Mesothelial cell of epicardium (in vitro differentiated cells): ENCODE data around the gene CREG2. TPM values are rescaled to one million over a fixed set of nuclear protein-coding genes. Genes with fewer than 3 reads are reported as not detected.

Experiments used
- DNase-seq, 2 experiments: peaks; one replicate each; pipeline ENCODE4 v3.0.0; 2021; ENCODE audit warnings: low spot score in 2 of 2; ENCODE audit not compliant: unreplicated experiment in 2 of 2
- H3K27ac Mint-ChIP-seq: 2 replicates; pipeline ENCODE4 v1.8.0; 2021; ENCODE audit warnings: mixed read lengths
- H3K27me3 Mint-ChIP-seq: 2 replicates; pipeline ENCODE4 v1.8.0; 2021; ENCODE audit warnings: low read depth, mixed read lengths
- H3K36me3 Mint-ChIP-seq: 2 replicates; pipeline ENCODE4 v1.8.0; 2021; ENCODE audit warnings: mixed read lengths
- H3K4me1 Mint-ChIP-seq: 2 replicates; pipeline ENCODE4 v1.8.0; 2021; ENCODE audit warnings: mixed read lengths
- H3K4me3 Mint-ChIP-seq: 2 replicates; pipeline ENCODE4 v1.8.0; 2021; ENCODE audit warnings: mild to moderate bottlenecking, moderate library complexity, mixed read lengths
- H3K9me3 Mint-ChIP-seq: 2 replicates; pipeline ENCODE4 v1.8.0; 2021; ENCODE audit warnings: mixed read lengths
- total RNA-seq: library from RNA; stranded (reverse); gene quantifications from 3 replicates; pipeline ENCODE4 v1.2.1, GENCODE V29; 2021
- TF ChIP-seq, protein P1 (sequence below): fragments of 200-600 bp; sonication (generic); IDR thresholded peaks from one replicate; pipeline ENCODE4 v1.5.0; 2021; ENCODE audit warnings: antibody characterized with exemption; ENCODE audit not compliant: unreplicated experiment

Gene CREG2
- total RNA-seq, 1 donor from 2014 or later, result 0.42 TPM

DNA sequence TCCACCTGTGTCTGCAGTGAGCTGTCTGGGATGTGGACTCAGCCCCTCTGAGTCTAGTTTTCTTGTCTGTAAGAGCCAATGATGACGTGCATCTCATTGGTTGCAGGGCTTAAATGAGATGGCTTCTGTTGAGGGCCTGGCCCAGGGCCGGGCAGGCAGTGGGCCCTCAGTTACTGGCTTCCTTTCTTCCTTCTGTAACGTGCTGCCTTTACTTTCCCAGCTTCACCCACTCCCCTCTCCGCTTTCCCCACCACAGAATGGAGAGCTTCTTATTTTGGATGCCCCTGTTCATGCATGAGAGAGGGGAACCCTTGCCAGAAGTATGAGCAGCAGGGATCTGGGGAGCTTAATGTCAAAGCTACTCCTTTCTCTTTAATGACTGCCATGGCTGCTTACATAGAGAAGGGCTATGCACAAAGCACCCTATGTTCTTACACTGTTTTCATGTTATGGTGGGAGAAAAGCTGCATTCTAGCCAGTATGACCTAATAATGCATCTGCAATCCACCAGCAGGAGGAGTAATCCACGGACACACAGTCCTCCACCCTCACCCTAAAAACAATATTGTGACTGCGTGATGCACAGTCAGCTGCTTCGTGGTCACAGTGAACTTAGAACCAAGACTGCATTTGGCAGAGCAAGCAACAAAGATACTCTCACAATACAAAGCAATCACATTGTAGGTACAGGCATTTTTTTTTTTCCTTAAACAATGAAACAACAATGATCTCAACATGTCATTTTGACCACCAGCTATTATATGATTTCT lies 37.2 kb downstream of the CREG2 start:
- TF ChIP-seq, protein P1, sequence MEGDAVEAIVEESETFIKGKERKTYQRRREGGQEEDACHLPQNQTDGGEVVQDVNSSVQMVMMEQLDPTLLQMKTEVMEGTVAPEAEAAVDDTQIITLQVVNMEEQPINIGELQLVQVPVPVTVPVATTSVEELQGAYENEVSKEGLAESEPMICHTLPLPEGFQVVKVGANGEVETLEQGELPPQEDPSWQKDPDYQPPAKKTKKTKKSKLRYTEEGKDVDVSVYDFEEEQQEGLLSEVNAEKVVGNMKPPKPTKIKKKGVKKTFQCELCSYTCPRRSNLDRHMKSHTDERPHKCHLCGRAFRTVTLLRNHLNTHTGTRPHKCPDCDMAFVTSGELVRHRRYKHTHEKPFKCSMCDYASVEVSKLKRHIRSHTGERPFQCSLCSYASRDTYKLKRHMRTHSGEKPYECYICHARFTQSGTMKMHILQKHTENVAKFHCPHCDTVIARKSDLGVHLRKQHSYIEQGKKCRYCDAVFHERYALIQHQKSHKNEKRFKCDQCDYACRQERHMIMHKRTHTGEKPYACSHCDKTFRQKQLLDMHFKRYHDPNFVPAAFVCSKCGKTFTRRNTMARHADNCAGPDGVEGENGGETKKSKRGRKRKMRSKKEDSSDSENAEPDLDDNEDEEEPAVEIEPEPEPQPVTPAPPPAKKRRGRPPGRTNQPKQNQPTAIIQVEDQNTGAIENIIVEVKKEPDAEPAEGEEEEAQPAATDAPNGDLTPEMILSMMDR, result no peak
- H3K27ac Mint-ChIP-seq, result no peak overlapping the region
- H3K4me3 Mint-ChIP-seq, result no peak overlapping the region
- H3K9me3 Mint-ChIP-seq, result no peaks in the 10 kb centered on the region
- H3K36me3 Mint-ChIP-seq, result no peaks in the 10 kb centered on the region
- H3K4me1 Mint-ChIP-seq, result no peaks in the 10 kb centered on the region
- DNase-seq, result no peak
- H3K27me3 Mint-ChIP-seq, result no peaks in the 10 kb centered on the region

DNA sequence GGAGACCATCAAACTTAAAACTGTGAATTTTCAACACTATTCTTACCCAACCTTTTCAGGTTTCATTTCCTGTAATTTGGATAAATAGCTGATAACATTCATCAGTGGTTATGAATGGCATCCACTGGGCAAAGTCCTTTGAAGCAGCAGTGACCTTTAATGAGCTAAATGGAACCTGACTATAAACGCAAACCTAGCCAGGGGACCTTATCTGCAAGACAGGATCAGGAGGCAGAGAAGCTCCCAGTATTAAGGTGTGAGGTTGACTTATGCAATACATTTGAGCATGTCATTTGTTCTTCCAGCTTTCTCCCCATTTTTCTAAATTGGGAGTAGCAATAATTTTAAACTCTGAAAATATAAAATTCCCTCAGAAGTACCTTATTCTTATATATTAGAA lies 38.4 kb downstream of the CREG2 start:
- no peaks in the 10 kb centered on the region for H3K27me3 Mint-ChIP-seq
- H3K4me3 Mint-ChIP-seq, result no peak overlapping the region
- H3K9me3 Mint-ChIP-seq, result no peaks in the 10 kb centered on the region
- DNase-seq, result no peak
- H3K36me3 Mint-ChIP-seq, result no peaks in the 10 kb centered on the region
- H3K27ac Mint-ChIP-seq, result no peak overlapping the region
- no peaks in the 10 kb centered on the region for H3K4me1 Mint-ChIP-seq
- TF ChIP-seq, protein P1, result no peak

- H3K9me3 Mint-ChIP-seq, result no peaks in the 10 kb centered on the region
- H3K27me3 Mint-ChIP-seq, result no peaks in the 10 kb centered on the region
Observed at GRCh38 chr2:101346909-101347308, 40.4 kb downstream of the CREG2 start.

DNA sequence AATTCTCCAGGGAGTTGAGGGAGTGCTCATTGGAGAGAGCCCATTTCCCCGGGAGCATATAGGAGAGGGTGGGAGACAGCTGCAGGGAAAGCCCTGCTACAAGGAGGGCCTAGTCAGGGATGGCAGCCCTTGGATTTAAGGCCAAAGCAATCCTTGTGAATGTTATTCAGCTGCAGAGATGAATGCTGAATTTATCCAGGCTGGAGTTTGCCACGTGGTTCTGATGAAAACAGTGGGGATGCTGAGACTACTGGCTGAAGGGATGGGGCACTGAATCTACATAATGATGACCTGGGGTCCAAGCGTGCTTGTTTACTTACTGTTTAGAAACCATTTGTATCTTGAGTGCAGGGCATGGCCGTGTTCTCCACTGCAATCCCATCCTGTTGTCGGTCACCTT lies 43.2 kb downstream of the CREG2 start:
- Mint-ChIP-seq H3K27ac (no peak overlapping the region), H3K4me3 (no peak overlapping the region), H3K36me3 (no peaks in the 10 kb centered on the region), H3K27me3 (no peaks in the 10 kb centered on the region), H3K9me3 (no peaks in the 10 kb centered on the region), H3K4me1 (peaks cover 23% of the 10 kb centered on the region)
- no peak for DNase-seq
- TF ChIP-seq, protein P1, result no peak

More at GRCh38 chr2:101346909-101347308, 40.4 kb downstream of the CREG2 start:
- H3K4me3 Mint-ChIP-seq, result no peak overlapping the region
- no peaks in the 10 kb centered on the region for H3K36me3 Mint-ChIP-seq
- DNase-seq, result no peak
- TF ChIP-seq, protein P1, result no peak
- H3K27ac Mint-ChIP-seq, result no peak overlapping the region
- H3K4me1 Mint-ChIP-seq, result peaks cover 4% of the 10 kb centered on the region

- no peak overlapping the region for H3K4me3 Mint-ChIP-seq
- DNase-seq, result no peak
Observed at GRCh38 chr2:101342625-101343008, 44.7 kb downstream of the CREG2 start.

More at GRCh38 chr2:101342625-101343008, 44.7 kb downstream of the CREG2 start:
- Mint-ChIP-seq H3K27me3 (no peaks in the 10 kb centered on the region), H3K27ac (no peak overlapping the region), H3K9me3 (no peaks in the 10 kb centered on the region), H3K36me3 (no peaks in the 10 kb centered on the region), H3K4me1 (peaks cover 38% of the 10 kb centered on the region)
- TF ChIP-seq, protein P1, result no peak
